ENCODE data around the gene CRKL. TPM values are rescaled to one million over a fixed set of nuclear protein-coding genes. Genes with fewer than 3 reads are reported as not detected.

Gene CRKL
- total and polyA plus RNA-seq, 4 donors = 12.0 to 45.5 (median 22.6) TPM

DNA sequence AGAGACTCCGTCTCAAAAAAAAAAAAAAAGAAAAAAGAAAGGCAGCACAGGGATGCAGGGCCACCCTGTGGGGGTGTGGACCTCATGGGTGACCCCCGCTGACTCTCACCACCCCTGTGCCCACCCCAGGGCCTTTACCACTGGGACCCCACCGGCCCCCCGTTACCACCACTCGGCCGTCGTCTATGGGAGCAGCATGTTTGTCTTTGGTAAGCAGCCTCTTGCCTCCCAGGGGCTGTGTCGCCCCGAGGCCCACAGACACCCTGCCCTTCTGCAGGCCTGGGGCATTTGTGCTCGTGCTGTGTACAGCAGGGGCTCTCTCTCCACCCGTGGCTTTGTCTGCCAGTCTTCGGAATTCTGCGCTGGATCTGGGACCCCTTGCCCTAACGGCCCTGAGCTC lies 70.2 kb downstream of the CRKL start:
- peaks cover 0 to 13% (median 11%) of the 10 kb centered on the region in 4 donors for H3K4me1 ChIP-seq (ENCODE audit: control insufficient read depth in 4 of 4, insufficient read depth in 4 of 4, low read length in 3 of 4)
- H3K27me3 ChIP-seq (ENCODE audit: control insufficient read depth in 4 of 4, insufficient read depth in 4 of 4, low read length in 3 of 4) = no peaks in the 10 kb centered on the region
- H3K9ac ChIP-seq (ENCODE audit: low read depth in 1 of 2, low read length in 2 of 2) = no peak overlapping the region
- no peak for TF ChIP-seq JUND (IDR thresholded peaks at IDR 0.05)
- TF ChIP-seq, protein P1, sequence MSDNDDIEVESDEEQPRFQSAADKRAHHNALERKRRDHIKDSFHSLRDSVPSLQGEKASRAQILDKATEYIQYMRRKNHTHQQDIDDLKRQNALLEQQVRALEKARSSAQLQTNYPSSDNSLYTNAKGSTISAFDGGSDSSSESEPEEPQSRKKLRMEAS (IDR thresholded peaks at IDR 0.05) = no peak
- no peak for TF ChIP-seq HNF4A (conservative IDR thresholded peaks at IDR 0.05)
- TF ChIP-seq RAD21 (IDR thresholded peaks at IDR 0.05) = no peak
- no peak for TF ChIP-seq SP1 (IDR thresholded peaks at IDR 0.05)
- TF ChIP-seq YY1 (IDR thresholded peaks at IDR 0.05) = no peak
- no peak for TF ChIP-seq FOXA2 (IDR thresholded peaks at IDR 0.05)
- TF ChIP-seq, protein P2, sequence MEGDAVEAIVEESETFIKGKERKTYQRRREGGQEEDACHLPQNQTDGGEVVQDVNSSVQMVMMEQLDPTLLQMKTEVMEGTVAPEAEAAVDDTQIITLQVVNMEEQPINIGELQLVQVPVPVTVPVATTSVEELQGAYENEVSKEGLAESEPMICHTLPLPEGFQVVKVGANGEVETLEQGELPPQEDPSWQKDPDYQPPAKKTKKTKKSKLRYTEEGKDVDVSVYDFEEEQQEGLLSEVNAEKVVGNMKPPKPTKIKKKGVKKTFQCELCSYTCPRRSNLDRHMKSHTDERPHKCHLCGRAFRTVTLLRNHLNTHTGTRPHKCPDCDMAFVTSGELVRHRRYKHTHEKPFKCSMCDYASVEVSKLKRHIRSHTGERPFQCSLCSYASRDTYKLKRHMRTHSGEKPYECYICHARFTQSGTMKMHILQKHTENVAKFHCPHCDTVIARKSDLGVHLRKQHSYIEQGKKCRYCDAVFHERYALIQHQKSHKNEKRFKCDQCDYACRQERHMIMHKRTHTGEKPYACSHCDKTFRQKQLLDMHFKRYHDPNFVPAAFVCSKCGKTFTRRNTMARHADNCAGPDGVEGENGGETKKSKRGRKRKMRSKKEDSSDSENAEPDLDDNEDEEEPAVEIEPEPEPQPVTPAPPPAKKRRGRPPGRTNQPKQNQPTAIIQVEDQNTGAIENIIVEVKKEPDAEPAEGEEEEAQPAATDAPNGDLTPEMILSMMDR (IDR thresholded peaks at IDR 0.05; ENCODE audit: low read depth, low read length, missing input control) = no peak
- TF ChIP-seq, protein P3, sequence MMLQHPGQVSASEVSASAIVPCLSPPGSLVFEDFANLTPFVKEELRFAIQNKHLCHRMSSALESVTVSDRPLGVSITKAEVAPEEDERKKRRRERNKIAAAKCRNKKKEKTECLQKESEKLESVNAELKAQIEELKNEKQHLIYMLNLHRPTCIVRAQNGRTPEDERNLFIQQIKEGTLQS (IDR thresholded peaks at IDR 0.05) = no peak
- TF ChIP-seq HNF4G (IDR thresholded peaks at IDR 0.05) = no peak
- TF ChIP-seq GABPA (IDR thresholded peaks at IDR 0.05 in 1 of 2, conservative IDR thresholded peaks at IDR 0.05 in 1 of 2) = no peak
- TF ChIP-seq, protein P4, sequence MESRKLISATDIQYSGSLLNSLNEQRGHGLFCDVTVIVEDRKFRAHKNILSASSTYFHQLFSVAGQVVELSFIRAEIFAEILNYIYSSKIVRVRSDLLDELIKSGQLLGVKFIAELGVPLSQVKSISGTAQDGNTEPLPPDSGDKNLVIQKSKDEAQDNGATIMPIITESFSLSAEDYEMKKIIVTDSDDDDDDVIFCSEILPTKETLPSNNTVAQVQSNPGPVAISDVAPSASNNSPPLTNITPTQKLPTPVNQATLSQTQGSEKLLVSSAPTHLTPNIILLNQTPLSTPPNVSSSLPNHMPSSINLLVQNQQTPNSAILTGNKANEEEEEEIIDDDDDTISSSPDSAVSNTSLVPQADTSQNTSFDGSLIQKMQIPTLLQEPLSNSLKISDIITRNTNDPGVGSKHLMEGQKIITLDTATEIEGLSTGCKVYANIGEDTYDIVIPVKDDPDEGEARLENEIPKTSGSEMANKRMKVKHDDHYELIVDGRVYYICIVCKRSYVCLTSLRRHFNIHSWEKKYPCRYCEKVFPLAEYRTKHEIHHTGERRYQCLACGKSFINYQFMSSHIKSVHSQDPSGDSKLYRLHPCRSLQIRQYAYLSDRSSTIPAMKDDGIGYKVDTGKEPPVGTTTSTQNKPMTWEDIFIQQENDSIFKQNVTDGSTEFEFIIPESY (IDR thresholded peaks at IDR 0.05) = no peak
- no peak for TF ChIP-seq EGR1 (IDR thresholded peaks at IDR 0.05; ENCODE audit: low read depth in 2 of 2)
- TF ChIP-seq RXRA (IDR thresholded peaks at IDR 0.05) = no peak
- TF ChIP-seq, protein P5, sequence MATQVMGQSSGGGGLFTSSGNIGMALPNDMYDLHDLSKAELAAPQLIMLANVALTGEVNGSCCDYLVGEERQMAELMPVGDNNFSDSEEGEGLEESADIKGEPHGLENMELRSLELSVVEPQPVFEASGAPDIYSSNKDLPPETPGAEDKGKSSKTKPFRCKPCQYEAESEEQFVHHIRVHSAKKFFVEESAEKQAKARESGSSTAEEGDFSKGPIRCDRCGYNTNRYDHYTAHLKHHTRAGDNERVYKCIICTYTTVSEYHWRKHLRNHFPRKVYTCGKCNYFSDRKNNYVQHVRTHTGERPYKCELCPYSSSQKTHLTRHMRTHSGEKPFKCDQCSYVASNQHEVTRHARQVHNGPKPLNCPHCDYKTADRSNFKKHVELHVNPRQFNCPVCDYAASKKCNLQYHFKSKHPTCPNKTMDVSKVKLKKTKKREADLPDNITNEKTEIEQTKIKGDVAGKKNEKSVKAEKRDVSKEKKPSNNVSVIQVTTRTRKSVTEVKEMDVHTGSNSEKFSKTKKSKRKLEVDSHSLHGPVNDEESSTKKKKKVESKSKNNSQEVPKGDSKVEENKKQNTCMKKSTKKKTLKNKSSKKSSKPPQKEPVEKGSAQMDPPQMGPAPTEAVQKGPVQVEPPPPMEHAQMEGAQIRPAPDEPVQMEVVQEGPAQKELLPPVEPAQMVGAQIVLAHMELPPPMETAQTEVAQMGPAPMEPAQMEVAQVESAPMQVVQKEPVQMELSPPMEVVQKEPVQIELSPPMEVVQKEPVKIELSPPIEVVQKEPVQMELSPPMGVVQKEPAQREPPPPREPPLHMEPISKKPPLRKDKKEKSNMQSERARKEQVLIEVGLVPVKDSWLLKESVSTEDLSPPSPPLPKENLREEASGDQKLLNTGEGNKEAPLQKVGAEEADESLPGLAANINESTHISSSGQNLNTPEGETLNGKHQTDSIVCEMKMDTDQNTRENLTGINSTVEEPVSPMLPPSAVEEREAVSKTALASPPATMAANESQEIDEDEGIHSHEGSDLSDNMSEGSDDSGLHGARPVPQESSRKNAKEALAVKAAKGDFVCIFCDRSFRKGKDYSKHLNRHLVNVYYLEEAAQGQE (IDR thresholded peaks at IDR 0.05) = no peak
- TF ChIP-seq FOXA1 (IDR thresholded peaks at IDR 0.05) = no peak
- no peak for TF ChIP-seq TAF1 (conservative IDR thresholded peaks at IDR 0.05)
- TF ChIP-seq NR2F2 (IDR thresholded peaks at IDR 0.05) = no peak
- H3K27ac ChIP-seq (ENCODE audit: low read depth in 1 of 2, low read length in 2 of 2) = no peak overlapping the region
- no peak for DNase-seq (ENCODE audit: low spot score)
- no peak overlapping the region for H3K4me3 ChIP-seq (ENCODE audit: low read depth in 1 of 3, low read length in 3 of 3)
- H3K9me3 ChIP-seq (ENCODE audit: control insufficient read depth in 4 of 4, low read length in 3 of 4) = no peaks in the 10 kb centered on the region
- peaks cover 7 to 30% (median 10%) of the 10 kb centered on the region in 4 donors for H3K36me3 ChIP-seq (ENCODE audit: control insufficient read depth in 4 of 4, insufficient read depth in 3 of 4, low read depth in 1 of 4, low read length in 3 of 4)
- WGBS = 95% methylated on average over 14 of the region's 14 CpGs

Data from liver (tissue), 9 donors.